DOHH2 (cell line): ENCODE measurements around the gene FFAR1.
A peak's percentile ranks its signal among the peaks of the same experiment; 100 is the strongest.

ENCODE experiments used
- H3F3A ChIP-seq: fragments of 200-600 bp; sonication (generic), shearing (Covaris generic); 2 replicates; pipeline ENCODE4 v1.6.0; 2016; ENCODE audit warnings: antibody characterized with exemption, mild to moderate bottlenecking; ENCODE audit not compliant: control insufficient read depth, insufficient read depth
- H3K27ac ChIP-seq: fragments of 200-600 bp; sonication (generic); 2 replicates; pipeline ENCODE4 v1.5.1; 2014; ENCODE audit warnings: low read depth, mild to moderate bottlenecking, low read length, moderate library complexity
- H3K27me3 ChIP-seq: fragments of 200-600 bp; sonication (generic); 2 replicates; pipeline ENCODE4 v1.6.1; 2014; ENCODE audit warnings: mild to moderate bottlenecking, low read length, mixed read lengths; ENCODE audit not compliant: control insufficient read depth
- H3K36me3 ChIP-seq: fragments of 200-600 bp; sonication (generic); 2 replicates; pipeline ENCODE4 v1.6.1; 2014; ENCODE audit warnings: mild to moderate bottlenecking, low read length, moderate library complexity, mixed read lengths; ENCODE audit not compliant: control insufficient read depth
- H3K4me1 ChIP-seq: fragments of 200-600 bp; sonication (generic); 2 replicates; pipeline ENCODE4 v1.6.1; 2014; ENCODE audit warnings: mild to moderate bottlenecking, low read length, mixed read lengths; ENCODE audit not compliant: control insufficient read depth
- H3K4me2 ChIP-seq: fragments of 200-600 bp; sonication (generic); 2 replicates; pipeline ENCODE4 v1.6.0; 2014; ENCODE audit warnings: mild to moderate bottlenecking, low read length, moderate library complexity
- H3K4me3 ChIP-seq: fragments of 200-600 bp; sonication (generic); 2 replicates; pipeline ENCODE4 v1.5.1; 2014; ENCODE audit warnings: mild to moderate bottlenecking, low read length, mixed read lengths
- H3K79me2 ChIP-seq: fragments of 200-600 bp; sonication (generic); 2 replicates; pipeline ENCODE4 v1.6.1; 2014; ENCODE audit warnings: mild to moderate bottlenecking, low read length, mixed read lengths; ENCODE audit not compliant: control insufficient read depth
- H3K9me2 ChIP-seq: fragments of 200-600 bp; sonication (generic); replicated peaks from 2 replicates; pipeline ENCODE4 v1.6.1; 2014; ENCODE audit warnings: mild to moderate bottlenecking, low read length, mixed read lengths; ENCODE audit not compliant: control insufficient read depth
- H3K9me3 ChIP-seq: fragments of 200-600 bp; sonication (generic); 2 replicates; pipeline ENCODE4 v1.6.1; 2014; ENCODE audit warnings: antibody characterized with exemption, low read length, mixed read lengths; ENCODE audit not compliant: control insufficient read depth, insufficient read depth
- H4K20me1 ChIP-seq: fragments of 200-600 bp; sonication (generic); 2 replicates; pipeline ENCODE4 v1.6.0; 2014; ENCODE audit warnings: low read depth, mild to moderate bottlenecking, antibody characterized with exemption, low read length, moderate library complexity; ENCODE audit not compliant: control insufficient read depth, insufficient read depth
- EZH2phosphoT487 ChIP-seq: fragments of 200-600 bp; sonication (generic); IDR thresholded peaks from 2 replicates; pipeline ENCODE4 v1.6.1; 2017; ENCODE audit warnings: borderline replicate concordance, mild to moderate bottlenecking, antibody characterized with exemption, low read length, moderate library complexity, mixed read lengths
- TF ChIP-seq, protein P1 (sequence below): fragments of 200-600 bp; sonication (generic); IDR thresholded peaks from one replicate; pipeline ENCODE4 v1.5.1; 2014; ENCODE audit warnings: antibody characterized with exemption, mild to moderate bottlenecking, low read depth, low read length; ENCODE audit not compliant: poor library complexity, severe bottlenecking

The FFAR1 gene

DNA sequence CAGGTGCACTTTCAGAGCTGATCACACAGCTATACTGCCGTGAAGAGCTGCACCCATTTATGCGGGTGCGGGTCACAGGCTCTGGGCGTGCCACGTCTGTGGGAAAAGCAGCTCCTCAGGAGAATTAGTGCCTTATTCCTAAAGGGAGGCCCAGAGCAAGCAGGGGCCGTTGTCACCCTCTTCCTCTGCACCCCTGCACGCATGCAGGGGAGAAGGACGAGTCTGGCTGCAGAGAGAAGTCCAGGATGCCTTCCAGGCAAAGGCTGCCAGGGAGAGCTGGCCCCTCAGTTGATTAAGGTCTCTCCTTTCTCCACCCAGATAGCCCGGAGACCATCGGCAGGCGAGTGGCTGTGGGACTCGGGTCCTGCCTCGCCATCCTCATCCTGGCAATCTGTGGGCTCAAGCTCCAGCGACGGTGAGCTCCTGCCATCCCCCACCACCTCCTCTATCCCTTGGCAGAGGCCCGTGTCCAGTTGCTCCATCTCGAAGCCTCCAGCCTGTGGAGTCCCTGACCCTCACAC lies 3.1 kb upstream of the FFAR1 start:
- TF ChIP-seq, protein P1, sequence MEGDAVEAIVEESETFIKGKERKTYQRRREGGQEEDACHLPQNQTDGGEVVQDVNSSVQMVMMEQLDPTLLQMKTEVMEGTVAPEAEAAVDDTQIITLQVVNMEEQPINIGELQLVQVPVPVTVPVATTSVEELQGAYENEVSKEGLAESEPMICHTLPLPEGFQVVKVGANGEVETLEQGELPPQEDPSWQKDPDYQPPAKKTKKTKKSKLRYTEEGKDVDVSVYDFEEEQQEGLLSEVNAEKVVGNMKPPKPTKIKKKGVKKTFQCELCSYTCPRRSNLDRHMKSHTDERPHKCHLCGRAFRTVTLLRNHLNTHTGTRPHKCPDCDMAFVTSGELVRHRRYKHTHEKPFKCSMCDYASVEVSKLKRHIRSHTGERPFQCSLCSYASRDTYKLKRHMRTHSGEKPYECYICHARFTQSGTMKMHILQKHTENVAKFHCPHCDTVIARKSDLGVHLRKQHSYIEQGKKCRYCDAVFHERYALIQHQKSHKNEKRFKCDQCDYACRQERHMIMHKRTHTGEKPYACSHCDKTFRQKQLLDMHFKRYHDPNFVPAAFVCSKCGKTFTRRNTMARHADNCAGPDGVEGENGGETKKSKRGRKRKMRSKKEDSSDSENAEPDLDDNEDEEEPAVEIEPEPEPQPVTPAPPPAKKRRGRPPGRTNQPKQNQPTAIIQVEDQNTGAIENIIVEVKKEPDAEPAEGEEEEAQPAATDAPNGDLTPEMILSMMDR = no peak
- TF ChIP-seq EZH2phosphoT487 = no peak
- Histone ChIP-seq H3K9me3 (no peaks in the 10 kb centered on the region), H3K9me2 (no peaks in the 10 kb centered on the region), H4K20me1 (peaks cover 35% of the 10 kb centered on the region), H3F3A (peaks cover 87% of the 10 kb centered on the region), H3K27me3 (no peaks in the 10 kb centered on the region), H3K36me3 (peaks cover 88% of the 10 kb centered on the region), H3K79me2 (peaks cover 14% of the 10 kb centered on the region), H3K27ac (peak overlapping the region; percentile 11; the same call in 1 of the 2 replicates), H3K4me3 (peak overlapping the region; percentile 12), H3K4me1 (peaks cover 100% of the 10 kb centered on the region), H3K4me2 (peak overlapping the region; percentile 59)

DNA sequence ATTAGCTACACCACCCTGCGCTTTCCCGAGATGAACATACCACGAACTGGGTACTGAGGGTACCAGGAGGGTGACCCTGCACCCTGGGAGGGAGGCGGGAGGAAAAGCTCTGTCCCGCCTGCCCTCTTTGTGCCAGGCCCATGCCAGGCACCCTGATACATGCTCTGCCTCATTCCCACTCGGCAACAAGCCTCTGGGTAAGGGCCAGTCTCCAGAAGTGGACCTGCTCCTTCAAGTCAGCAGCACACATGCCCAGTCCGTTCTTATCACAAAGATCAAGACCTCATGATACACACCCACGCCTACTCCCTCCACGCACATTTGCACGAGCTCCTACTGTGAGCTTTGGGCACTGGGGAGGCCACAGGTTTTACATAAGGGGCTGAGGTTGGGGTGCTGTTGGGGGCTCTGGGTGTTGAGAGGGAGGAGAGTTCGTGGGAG lies 2.0 kb upstream of the FFAR1 start:
- Histone ChIP-seq H3K4me2 (peak overlapping the region; percentile 59), H3K4me3 (peak overlapping the region; percentile 49), H3K36me3 (peaks cover 76% of the 10 kb centered on the region), H3K9me2 (no peaks in the 10 kb centered on the region), H3K27me3 (no peaks in the 10 kb centered on the region), H3K4me1 (peaks cover 100% of the 10 kb centered on the region), H3F3A (peaks cover 76% of the 10 kb centered on the region), H3K9me3 (no peaks in the 10 kb centered on the region), H3K79me2 (peaks cover 5% of the 10 kb centered on the region), H3K27ac (peak overlapping the region; percentile 92), H4K20me1 (peaks cover 35% of the 10 kb centered on the region)
- TF ChIP-seq, protein P1 = no peak

DNA sequence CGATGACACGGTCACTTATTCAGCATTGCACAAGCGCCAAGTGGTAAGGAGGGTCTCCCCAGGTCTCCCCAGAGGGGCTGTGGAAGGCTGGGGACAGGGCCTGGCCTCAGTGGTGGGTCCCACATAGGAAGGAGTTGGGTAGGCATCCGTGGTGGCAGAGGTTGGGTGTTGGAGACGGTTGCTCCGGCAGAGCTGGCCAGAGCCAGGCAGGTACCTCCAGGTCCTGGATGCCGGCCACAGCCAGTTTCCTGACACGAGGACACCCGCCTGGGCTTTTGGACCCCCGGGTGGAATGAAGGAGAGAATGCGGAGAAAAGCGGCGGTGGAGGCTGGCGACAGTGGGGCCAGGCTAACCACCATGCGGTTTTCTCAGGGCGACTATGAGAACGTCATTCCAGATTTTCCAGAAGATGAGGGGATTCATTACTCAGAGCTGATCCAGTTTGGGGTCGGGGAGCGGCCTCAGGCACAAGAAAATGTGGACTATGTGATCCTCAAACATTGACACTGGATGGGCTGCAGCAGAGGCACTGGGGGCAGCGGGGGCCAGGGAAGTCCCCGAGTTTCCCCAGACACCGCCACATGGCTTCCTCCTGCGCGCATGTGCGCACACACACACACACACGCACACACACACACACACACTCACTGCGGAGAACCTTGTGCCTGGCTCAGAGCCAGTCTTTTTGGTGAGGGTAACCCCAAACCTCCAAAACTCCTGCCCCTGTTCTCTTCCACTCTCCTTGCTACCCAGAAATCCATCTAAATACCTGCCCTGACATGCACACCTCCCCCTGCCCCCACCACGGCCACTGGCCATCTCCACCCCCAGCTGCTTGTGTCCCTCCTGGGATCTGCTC lies 1.3 kb upstream of the FFAR1 start:
- no peak for TF ChIP-seq EZH2phosphoT487
- TF ChIP-seq, protein P1 = no peak
- Histone ChIP-seq H4K20me1 (peaks cover 27% of the 10 kb centered on the region), H3K36me3 (peaks cover 69% of the 10 kb centered on the region), H3F3A (peaks cover 69% of the 10 kb centered on the region), H3K79me2 (peaks cover 3% of the 10 kb centered on the region; the same call in 1 of the 2 replicates), H3K27me3 (no peaks in the 10 kb centered on the region), H3K4me3 (peak overlapping the region; percentile 49), H3K4me2 (peak overlapping the region; percentile 59), H3K9me2 (no peaks in the 10 kb centered on the region), H3K4me1 (peaks cover 100% of the 10 kb centered on the region), H3K27ac (peak overlapping the region; percentile 92), H3K9me3 (no peaks in the 10 kb centered on the region)
